ENCODE measurements around the gene TEX48. TPM values are rescaled to one million over a fixed set of nuclear protein-coding genes. Genes with fewer than 3 reads are reported as not detected.

TEX48 gene
- total RNA-seq, 2 experiments from 2014 or later = 0.57 to 1.2 TPM

DNA sequence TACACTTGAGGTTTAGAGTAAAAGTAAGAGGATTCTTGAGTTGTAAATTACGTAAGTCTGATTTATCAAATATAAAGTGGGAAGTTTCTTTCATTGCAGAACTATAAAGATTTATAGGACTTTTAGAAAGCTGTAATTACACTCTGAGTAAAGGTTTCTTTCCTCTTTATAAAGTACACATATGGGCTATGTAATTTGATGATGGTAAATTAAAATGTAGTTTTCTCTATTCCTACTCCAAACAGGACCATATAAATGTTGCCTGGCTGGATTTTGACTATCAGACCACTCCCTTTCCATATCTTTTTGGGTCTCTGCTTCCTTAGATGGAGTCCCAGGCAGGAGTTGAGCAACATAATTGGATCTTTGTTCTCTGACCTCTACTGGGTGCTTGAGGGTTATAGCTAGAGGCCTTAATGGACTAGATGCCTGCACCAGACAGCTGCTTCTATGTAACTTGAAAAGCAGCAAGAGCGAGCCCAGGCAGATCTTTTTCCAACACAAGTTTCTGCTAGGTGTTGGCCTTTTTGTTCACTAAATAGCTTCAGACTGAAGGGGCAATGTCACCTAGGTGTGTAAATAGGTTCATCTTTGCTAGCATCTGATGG lies 11.4 kb upstream of the TEX48 start:
- ChIA-PET CTCF (interaction anchor here (0.8 to 5.7 kb wide), 6 partner anchors 11 to 321 kb away, joined by 3 to 55 read pairs (median 7); partner anchors contain the start of gene TEX48), POLR2A (interaction anchor here (0.7 to 4.9 kb wide), 3 partner anchors 13 to 236 kb away, joined by 3 to 28 read pairs (median 15); partner anchors contain the start of gene TNFSF8)
- Mint-ChIP-seq H3K9me3 (no peaks in the 10 kb centered on the region), H3K36me3 (peaks cover 5% of the 10 kb centered on the region), H3K27ac (peak overlapping the region; percentile 99), H3K27me3 (no peaks in the 10 kb centered on the region), H3K4me1 (ENCODE audit: low read depth) (peaks cover 87% of the 10 kb centered on the region), H3K4me3 (no peak overlapping the region)
- intact Hi-C loops (cut with micrococcal nuclease) = loop anchor here (5.0 kb wide), 1 partner anchor 134 kb away; no protein-coding TSS in a partner anchor
- no peak for DNase-seq

GRCh38 chr9:114691956-114692295 lies 9.9 kb upstream of the TEX48 start:
- peaks cover 2% of the 10 kb centered on the region for H3K9me3 Mint-ChIP-seq
- intact Hi-C loops (cut with micrococcal nuclease) = loop anchor here (1.0 to 5.0 kb wide), 10 partner anchors 27 to 314 kb away; partner anchors contain the start of gene TNFSF15
- CTCF ChIA-PET = interaction anchor here (1.1 to 5.7 kb wide), 11 partner anchors 10 to 315 kb away, joined by 3 to 55 read pairs (median 7); partner anchors contain the start of genes TEX48 and TNFSF8
- peaks cover 86% of the 10 kb centered on the region for H3K4me1 Mint-ChIP-seq (ENCODE audit: low read depth)
- POLR2A ChIA-PET = interaction anchor here (0.6 to 4.9 kb wide), 17 partner anchors 11 to 344 kb away, joined by 3 to 38 read pairs (median 9); partner anchors contain the start of gene TNFSF8
- H3K4me3 Mint-ChIP-seq = peak overlapping the region; percentile 55
- peak overlapping the region; percentile 99 for H3K27ac Mint-ChIP-seq
- H3K27me3 Mint-ChIP-seq = no peaks in the 10 kb centered on the region
- peaks cover 7% of the 10 kb centered on the region for H3K36me3 Mint-ChIP-seq
- no peak for DNase-seq

- Mint-ChIP-seq H3K27me3 (no peaks in the 10 kb centered on the region), H3K4me1 (ENCODE audit: low read depth) (peaks cover 87% of the 10 kb centered on the region), H3K27ac (peak overlapping the region; percentile 99), H3K4me3 (peak overlapping the region; percentile 55), H3K9me3 (peaks cover 2% of the 10 kb centered on the region), H3K36me3 (peaks cover 9% of the 10 kb centered on the region)
- peak; percentile 88 for DNase-seq
- ChIA-PET CTCF (interaction anchor here (0.7 to 5.7 kb wide), 16 partner anchors 9 to 323 kb away, joined by 3 to 55 read pairs (median 5); partner anchors contain the start of genes TEX48 and TNFSF8), POLR2A (interaction anchor here (0.6 to 4.9 kb wide), 21 partner anchors 8 to 344 kb away, joined by 3 to 38 read pairs (median 9); partner anchors contain the start of gene TNFSF8)
- intact Hi-C loops (cut with micrococcal nuclease) = loop anchor here (1.0 to 5.0 kb wide), 10 partner anchors 28 to 315 kb away; partner anchors contain the start of gene TNFSF15
These were observed 9.3 kb upstream of the TEX48 start for GRCh38 chr9:114691046-114691955.

GRCh38 chr9:114690308-114690707 lies 8.3 kb upstream of the TEX48 start:
- Mint-ChIP-seq H3K27ac (peak overlapping the region; percentile 99), H3K9me3 (peaks cover 2% of the 10 kb centered on the region), H3K4me3 (no peak overlapping the region), H3K4me1 (ENCODE audit: low read depth) (peaks cover 87% of the 10 kb centered on the region), H3K36me3 (peaks cover 12% of the 10 kb centered on the region), H3K27me3 (no peaks in the 10 kb centered on the region)
- DNase-seq = no peak
- intact Hi-C loops (cut with micrococcal nuclease) = loop anchor here (1.0 to 5.0 kb wide), 6 partner anchors 8 to 218 kb away; partner anchors contain the start of gene TNFSF15
- POLR2A ChIA-PET = interaction anchor here (1.1 to 4.9 kb wide), 17 partner anchors 9 to 345 kb away, joined by 3 to 38 read pairs (median 9); partner anchors contain the start of gene TNFSF8
- CTCF ChIA-PET = interaction anchor here (1.1 to 5.7 kb wide), 9 partner anchors 8 to 324 kb away, joined by 3 to 55 read pairs (median 7); partner anchors contain the start of gene TEX48

DNA sequence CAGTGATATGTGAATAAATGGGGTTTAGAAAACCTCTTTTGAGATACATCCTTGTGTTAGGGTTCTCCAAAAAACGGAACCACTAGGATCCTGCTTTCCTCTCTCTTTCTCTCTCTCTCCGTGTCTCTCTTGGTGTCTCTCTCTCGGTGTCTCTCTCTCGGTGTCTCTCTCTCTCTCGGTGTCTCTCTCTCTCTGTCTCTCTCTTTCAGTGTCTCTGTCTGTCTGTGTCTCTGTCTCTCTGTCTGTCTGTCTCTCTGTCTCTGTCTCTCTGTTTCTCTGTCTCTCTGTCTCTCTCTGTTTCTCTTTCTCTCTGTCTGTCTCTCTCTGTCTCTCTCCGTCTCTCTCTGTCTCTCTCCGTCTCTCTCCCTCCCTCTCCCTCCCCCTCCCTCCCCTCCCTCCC lies 7.8 kb upstream of the TEX48 start:
- Mint-ChIP-seq H3K36me3 (peaks cover 12% of the 10 kb centered on the region), H3K4me1 (ENCODE audit: low read depth) (peaks cover 84% of the 10 kb centered on the region), H3K4me3 (no peak overlapping the region), H3K27me3 (no peaks in the 10 kb centered on the region), H3K27ac (peak overlapping the region; percentile 99), H3K9me3 (peaks cover 2% of the 10 kb centered on the region)
- ChIA-PET CTCF (interaction anchor here (0.7 to 5.5 kb wide), 8 partner anchors 8 to 325 kb away, joined by 3 to 55 read pairs (median 6); partner anchors contain the start of gene TEX48), POLR2A (interaction anchor here (2.4 to 4.9 kb wide), 6 partner anchors 29 to 317 kb away, joined by 12 to 38 read pairs (median 24); partner anchors contain the start of gene TNFSF8)
- intact Hi-C loops (cut with micrococcal nuclease) = loop anchor here (1.0 to 5.0 kb wide), 6 partner anchors 8 to 219 kb away; partner anchors contain the start of gene TNFSF15
- DNase-seq = no peak

DNA sequence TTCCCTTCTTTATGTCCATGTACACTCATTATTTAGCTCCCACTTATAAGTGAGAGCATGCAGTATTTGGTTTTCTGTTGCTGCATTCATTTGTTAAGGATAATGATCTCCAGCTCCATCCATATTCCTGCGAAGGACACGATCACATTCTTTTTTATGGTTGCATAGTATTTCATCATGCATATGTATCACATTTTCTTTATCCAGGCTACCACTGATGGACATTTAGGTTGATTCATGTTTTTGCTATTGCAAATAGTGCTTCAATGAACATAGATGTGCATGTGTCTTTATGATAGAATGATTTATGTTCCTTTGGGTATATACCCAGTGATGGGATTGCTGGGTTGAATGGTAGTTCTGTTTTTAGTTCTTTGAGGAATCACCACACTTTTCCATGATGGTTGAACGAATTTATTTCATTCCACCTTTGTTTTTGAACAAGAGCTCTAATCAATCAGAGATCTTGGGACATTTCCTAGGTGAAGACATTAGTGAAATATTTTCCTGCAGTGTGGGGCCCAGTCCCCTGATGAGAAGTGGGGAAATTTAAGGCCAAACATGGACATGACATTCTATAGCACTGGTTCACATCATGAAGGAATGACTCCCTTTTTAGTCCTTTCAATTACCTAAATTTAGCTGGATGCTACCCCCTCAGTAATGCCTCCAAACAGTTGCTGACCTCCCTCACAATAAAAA lies 7.1 kb upstream of the TEX48 start:
- POLR2A ChIA-PET = interaction anchor here (1.1 to 3.5 kb wide), 2 partner anchors 10 to 48 kb away, joined by 5 to 24 read pairs; no protein-coding TSS in a partner anchor
- H3K27ac Mint-ChIP-seq = peak overlapping the region; percentile 99
- intact Hi-C loops (cut with micrococcal nuclease) = no loop called here
- H3K27me3 Mint-ChIP-seq = no peaks in the 10 kb centered on the region
- peaks cover 14% of the 10 kb centered on the region for H3K36me3 Mint-ChIP-seq
- H3K9me3 Mint-ChIP-seq = peaks cover 5% of the 10 kb centered on the region
- peaks cover 82% of the 10 kb centered on the region for H3K4me1 Mint-ChIP-seq (ENCODE audit: low read depth)
- DNase-seq = no peak
- no peak overlapping the region for H3K4me3 Mint-ChIP-seq
- CTCF ChIA-PET = interaction anchor here (0.7 to 5.5 kb wide), 5 partner anchors 7 to 326 kb away, joined by 3 to 55 read pairs (median 5); partner anchors contain the start of gene TEX48

GRCh38 chr9:114688379-114688778 lies 6.4 kb upstream of the TEX48 start:
- H3K4me1 Mint-ChIP-seq (ENCODE audit: low read depth) = peaks cover 80% of the 10 kb centered on the region
- DNase-seq = no peak
- ChIA-PET CTCF (interaction anchor here (1.2 to 5.5 kb wide), 2 partner anchors 218 to 326 kb away, joined by 5 to 35 read pairs; no protein-coding TSS in a partner anchor), POLR2A (interaction anchor here (0.9 to 1.1 kb wide), 2 partner anchors 8 to 10 kb away, joined by 3 to 5 read pairs; no protein-coding TSS in a partner anchor)
- intact Hi-C loops (cut with micrococcal nuclease) = no loop called here
- H3K4me3 Mint-ChIP-seq = no peak overlapping the region
- H3K9me3 Mint-ChIP-seq = peaks cover 7% of the 10 kb centered on the region
- no peaks in the 10 kb centered on the region for H3K27me3 Mint-ChIP-seq
- peaks cover 15% of the 10 kb centered on the region for H3K36me3 Mint-ChIP-seq
- peak overlapping the region; percentile 7 for H3K27ac Mint-ChIP-seq

DNA sequence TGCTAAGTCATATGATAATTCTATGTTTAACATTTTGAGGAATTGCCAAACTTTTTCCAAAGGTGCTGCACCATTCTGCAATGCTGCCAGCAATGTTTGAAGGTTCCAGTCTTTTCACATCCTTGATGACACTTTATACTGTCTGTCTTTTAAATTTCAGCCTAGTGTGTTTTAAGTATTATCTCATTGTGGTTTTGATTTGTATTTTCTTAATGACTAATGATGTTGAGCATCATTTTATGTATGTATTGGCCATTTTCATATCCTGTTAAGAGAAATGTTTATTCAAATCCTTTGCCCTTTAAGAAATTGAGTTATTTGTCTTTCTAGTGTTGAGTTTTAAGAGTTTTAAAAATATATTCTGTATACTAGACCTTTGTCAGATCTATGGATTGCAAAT lies 5.0 kb upstream of the TEX48 start:
- peaks cover 15% of the 10 kb centered on the region for H3K36me3 Mint-ChIP-seq
- H3K27ac Mint-ChIP-seq = peak overlapping the region; percentile 80
- DNase-seq = no peak
- CTCF ChIA-PET = no interaction called here
- no peaks in the 10 kb centered on the region for H3K27me3 Mint-ChIP-seq
- intact Hi-C loops (cut with micrococcal nuclease) = no loop called here
- POLR2A ChIA-PET = no interaction called here
- peaks cover 7% of the 10 kb centered on the region for H3K9me3 Mint-ChIP-seq
- peak overlapping the region; percentile 61 for H3K4me3 Mint-ChIP-seq
- H3K4me1 Mint-ChIP-seq (ENCODE audit: low read depth) = peaks cover 72% of the 10 kb centered on the region

DNA sequence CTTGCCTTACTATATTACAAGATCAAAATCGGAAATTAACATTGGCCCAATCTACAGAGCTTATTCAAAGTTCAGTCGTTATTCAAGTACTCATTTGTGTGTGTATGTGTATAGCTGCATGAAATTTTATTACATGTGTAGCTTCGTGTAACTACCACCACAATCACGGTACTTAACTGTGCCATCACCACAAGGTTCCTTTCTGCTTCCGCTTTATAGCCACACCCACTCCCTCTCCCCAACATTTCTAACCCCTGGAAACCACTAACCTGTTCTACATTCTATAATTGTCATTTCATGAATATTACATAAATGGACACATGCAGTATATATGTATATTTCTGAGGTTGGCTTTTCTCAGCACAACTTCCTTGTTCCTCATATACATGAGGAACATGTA lies 4.0 kb upstream of the TEX48 start:
- ChIA-PET POLR2A (interaction anchor here (0.6 kb wide), 1 partner anchor 244 kb away, joined by 3 read pairs; the partner anchor contains the start of gene TNFSF8), CTCF (interaction anchor here (0.7 to 1.6 kb wide), 8 partner anchors 9 to 325 kb away, joined by 3 to 7 read pairs (median 3); no protein-coding TSS in a partner anchor)
- DNase-seq = no peak
- H3K9me3 Mint-ChIP-seq = peaks cover 7% of the 10 kb centered on the region
- peaks cover 14% of the 10 kb centered on the region for H3K36me3 Mint-ChIP-seq
- H3K4me1 Mint-ChIP-seq (ENCODE audit: low read depth) = peaks cover 70% of the 10 kb centered on the region
- H3K27me3 Mint-ChIP-seq = no peaks in the 10 kb centered on the region
- peak overlapping the region; percentile 75 for H3K27ac Mint-ChIP-seq
- intact Hi-C loops (cut with micrococcal nuclease) = loop anchor here (1.0 kb wide), 1 partner anchor 12 kb away; no protein-coding TSS in a partner anchor
- H3K4me3 Mint-ChIP-seq = peak overlapping the region; percentile 43

DNA sequence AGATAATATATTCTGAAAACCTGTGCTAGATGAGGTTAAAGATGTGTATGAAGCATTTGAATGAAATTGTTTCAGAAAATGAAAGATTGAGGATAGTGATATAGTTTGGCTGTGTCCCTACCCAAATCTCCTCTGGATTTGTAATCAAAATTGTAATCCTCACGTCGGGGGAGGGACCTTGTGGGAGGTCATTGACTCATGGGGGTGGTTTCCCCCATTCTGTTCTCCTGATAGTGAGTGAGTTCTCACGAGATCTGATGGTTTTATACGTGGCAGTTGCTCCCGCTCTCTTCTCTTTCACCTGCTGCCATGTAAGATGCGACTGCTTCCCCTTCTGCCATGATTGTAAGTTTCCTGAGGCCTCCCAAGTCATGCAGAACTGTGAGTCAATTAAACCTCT lies 2.0 kb upstream of the TEX48 start:
- Mint-ChIP-seq H3K36me3 (peaks cover 12% of the 10 kb centered on the region), H3K4me1 (ENCODE audit: low read depth) (peaks cover 69% of the 10 kb centered on the region), H3K4me3 (no peak overlapping the region), H3K27ac (peak overlapping the region; percentile 23), H3K9me3 (peaks cover 7% of the 10 kb centered on the region), H3K27me3 (no peaks in the 10 kb centered on the region)
- ChIA-PET POLR2A (no interaction called here), CTCF (interaction anchor here (0.6 to 10.6 kb wide), 8 partner anchors 8 to 463 kb away, joined by 3 to 242 read pairs (median 79); no protein-coding TSS in a partner anchor)
- intact Hi-C loops (cut with micrococcal nuclease) = no loop called here
- peak; percentile 53 for DNase-seq
